ENCODE measurements around the gene DISC1. TPM values are rescaled to one million over a fixed set of nuclear protein-coding genes. Genes with fewer than 3 reads are reported as not detected.

DISC1 gene
- total and polyA plus RNA-seq, 2 experiments from 2014 or later, result 6.5 to 11.5 TPM

DNA sequence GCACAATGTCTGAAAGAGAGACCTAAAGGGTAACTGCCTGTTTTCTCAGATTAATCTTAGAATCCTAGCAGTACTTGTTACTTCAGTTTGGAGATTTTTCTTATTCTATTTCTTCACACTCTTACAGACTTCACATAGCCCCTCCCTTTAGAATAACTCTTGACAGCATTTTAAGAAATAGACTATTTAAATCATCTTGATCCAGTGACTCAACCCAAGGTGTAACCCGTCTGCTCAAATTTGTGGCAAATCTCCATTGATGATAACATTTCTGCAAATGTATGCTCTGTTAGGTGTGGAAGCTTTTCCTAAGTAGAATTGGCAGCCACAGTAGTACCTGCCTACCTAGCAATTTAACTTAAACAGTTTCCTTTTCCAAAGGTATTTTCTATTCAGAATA is 391.2 kb downstream of the DISC1 start:
- H3K27ac ChIP-seq, result no peak overlapping the region
- no peak for DNase-seq (ENCODE audit: low read depth in 1 of 2, low spot score in 1 of 2)
- H3K4me3 ChIP-seq, result no peak overlapping the region
- no peaks in the 10 kb centered on the region for H3K36me3 ChIP-seq
- TF ChIP-seq, protein P1, sequence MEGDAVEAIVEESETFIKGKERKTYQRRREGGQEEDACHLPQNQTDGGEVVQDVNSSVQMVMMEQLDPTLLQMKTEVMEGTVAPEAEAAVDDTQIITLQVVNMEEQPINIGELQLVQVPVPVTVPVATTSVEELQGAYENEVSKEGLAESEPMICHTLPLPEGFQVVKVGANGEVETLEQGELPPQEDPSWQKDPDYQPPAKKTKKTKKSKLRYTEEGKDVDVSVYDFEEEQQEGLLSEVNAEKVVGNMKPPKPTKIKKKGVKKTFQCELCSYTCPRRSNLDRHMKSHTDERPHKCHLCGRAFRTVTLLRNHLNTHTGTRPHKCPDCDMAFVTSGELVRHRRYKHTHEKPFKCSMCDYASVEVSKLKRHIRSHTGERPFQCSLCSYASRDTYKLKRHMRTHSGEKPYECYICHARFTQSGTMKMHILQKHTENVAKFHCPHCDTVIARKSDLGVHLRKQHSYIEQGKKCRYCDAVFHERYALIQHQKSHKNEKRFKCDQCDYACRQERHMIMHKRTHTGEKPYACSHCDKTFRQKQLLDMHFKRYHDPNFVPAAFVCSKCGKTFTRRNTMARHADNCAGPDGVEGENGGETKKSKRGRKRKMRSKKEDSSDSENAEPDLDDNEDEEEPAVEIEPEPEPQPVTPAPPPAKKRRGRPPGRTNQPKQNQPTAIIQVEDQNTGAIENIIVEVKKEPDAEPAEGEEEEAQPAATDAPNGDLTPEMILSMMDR (IDR thresholded peaks at IDR 0.05; ENCODE audit: low read depth, low read length), result no peak
- H3K27me3 ChIP-seq, result no peaks in the 10 kb centered on the region
- H3K9me3 ChIP-seq (ENCODE audit: low read depth), result no peaks in the 10 kb centered on the region
- peaks cover 23% of the 10 kb centered on the region for H3K4me1 ChIP-seq (ENCODE audit: low read depth)

DNA sequence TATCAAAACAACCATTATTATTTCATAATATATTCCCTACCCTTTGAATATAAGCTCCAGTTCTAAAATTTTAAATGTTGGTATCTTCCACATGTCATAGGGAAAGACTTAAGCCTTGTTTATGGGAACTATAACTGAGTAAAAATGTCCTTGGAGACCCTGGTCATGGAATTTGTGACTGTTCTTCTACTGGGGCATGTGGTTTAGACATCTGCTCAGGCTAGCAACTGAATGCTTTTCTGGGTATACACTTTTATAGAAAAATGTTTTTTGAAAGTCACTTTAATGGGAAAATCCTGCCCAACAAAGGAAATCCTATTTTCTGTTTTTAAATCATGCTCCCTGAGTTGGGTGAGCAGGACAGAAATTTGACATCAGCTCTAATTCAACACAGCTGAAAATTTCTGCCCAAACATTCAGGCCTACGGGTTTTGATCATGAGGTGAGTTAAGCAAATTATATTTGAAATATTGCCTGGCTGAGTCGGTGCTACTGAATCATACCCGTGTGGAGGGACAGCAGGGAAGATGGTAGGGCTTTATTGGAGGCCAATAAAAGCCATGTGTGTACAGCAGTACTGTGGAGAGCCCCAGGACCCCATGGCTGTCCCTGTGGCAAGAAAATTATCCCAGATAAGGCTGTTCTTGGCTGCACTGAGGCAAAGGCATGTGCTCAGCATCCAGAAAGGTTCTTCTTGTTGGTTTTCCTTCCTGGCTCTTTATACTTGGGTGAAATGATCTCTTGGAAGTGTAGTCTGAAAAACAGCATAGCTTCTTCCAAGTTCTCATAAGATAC is 391.8 kb downstream of the DISC1 start:
- DNase-seq (ENCODE audit: low read depth in 1 of 2, low spot score in 1 of 2), result no peak
- Histone ChIP-seq H3K27ac (no peak overlapping the region), H3K27me3 (no peaks in the 10 kb centered on the region), H3K9me3 (ENCODE audit: low read depth) (no peaks in the 10 kb centered on the region), H3K4me3 (no peak overlapping the region), H3K36me3 (no peaks in the 10 kb centered on the region), H3K4me1 (ENCODE audit: low read depth) (peaks cover 17% of the 10 kb centered on the region)
- TF ChIP-seq, protein P1 (IDR thresholded peaks at IDR 0.05; ENCODE audit: low read depth, low read length), result no peak

DNA sequence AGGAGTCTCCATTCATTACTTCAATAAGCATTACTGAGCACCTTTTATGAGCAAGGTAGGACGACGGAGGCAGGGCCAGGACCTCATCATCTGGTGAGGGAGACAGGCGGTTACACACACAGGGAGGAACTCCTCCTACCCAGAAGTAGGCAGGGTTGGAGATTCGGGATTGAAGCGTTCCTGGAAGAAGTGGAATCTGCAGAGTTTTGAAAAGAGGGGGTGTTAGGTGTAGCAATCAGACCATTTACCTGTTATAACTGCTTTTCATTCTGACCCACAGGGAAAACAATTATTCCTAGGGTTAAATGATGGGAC is 392.4 kb downstream of the DISC1 start:
- Histone ChIP-seq H3K27me3 (no peaks in the 10 kb centered on the region), H3K36me3 (no peaks in the 10 kb centered on the region), H3K9me3 (ENCODE audit: low read depth) (no peaks in the 10 kb centered on the region), H3K4me3 (no peak overlapping the region), H3K4me1 (ENCODE audit: low read depth) (peaks cover 14% of the 10 kb centered on the region), H3K27ac (no peak overlapping the region)
- TF ChIP-seq, protein P1 (IDR thresholded peaks at IDR 0.05; ENCODE audit: low read depth, low read length), result no peak
- no peak for DNase-seq (ENCODE audit: low read depth in 1 of 2, low spot score in 1 of 2)

DNA sequence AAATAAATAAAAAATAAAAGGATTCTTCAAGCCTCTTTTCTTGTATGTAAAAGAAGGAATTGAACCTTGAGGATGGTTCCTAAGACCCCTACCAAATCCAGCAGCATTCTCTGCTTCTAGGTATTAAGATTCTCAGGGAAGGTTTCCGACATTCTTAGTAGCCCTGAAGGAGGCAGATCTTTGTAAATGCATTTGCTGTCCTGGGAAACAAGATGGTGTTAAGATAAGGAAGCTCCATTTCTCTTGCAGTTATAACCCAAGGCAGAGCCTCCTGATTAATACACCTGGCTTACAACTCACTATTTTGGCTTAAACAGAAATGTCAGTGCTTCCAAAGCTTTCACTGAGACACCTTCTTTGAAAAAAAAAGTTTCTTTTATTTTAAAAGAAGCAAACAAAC is 393.8 kb downstream of the DISC1 start:
- H3K9me3 ChIP-seq (ENCODE audit: low read depth), result no peaks in the 10 kb centered on the region
- no peak for DNase-seq (ENCODE audit: low read depth in 1 of 2, low spot score in 1 of 2)
- no peaks in the 10 kb centered on the region for H3K36me3 ChIP-seq
- peaks cover under 1% of the 10 kb centered on the region for H3K4me1 ChIP-seq (ENCODE audit: low read depth)
- TF ChIP-seq, protein P1 (IDR thresholded peaks at IDR 0.05; ENCODE audit: low read depth, low read length), result no peak
- H3K27me3 ChIP-seq, result no peaks in the 10 kb centered on the region
- no peak overlapping the region for H3K4me3 ChIP-seq
- H3K27ac ChIP-seq, result no peak overlapping the region

DNA sequence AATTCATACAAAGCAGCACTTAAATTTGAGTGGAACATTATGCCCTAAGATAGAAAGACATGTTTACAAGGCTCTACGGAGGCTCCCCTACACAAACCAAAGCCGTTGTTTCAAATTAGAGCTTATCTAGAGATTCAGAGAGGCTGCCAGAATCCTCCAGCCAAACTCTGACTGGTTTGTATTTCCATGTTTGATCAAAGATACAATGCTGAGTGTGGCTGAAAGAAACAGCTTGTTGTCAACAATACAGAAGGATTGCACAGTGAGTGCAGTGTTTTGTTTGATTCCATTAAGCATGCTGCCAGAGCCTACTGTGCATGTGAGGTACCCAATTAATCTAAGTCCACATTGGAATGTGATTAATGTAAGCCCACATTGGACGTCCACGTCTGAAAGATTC is 402.7 kb downstream of the DISC1 start:
- DNase-seq (ENCODE audit: low read depth in 1 of 2, low spot score in 1 of 2), result peak; percentile 27 to 49
- Histone ChIP-seq H3K27ac (no peak overlapping the region), H3K36me3 (no peaks in the 10 kb centered on the region), H3K4me3 (no peak overlapping the region), H3K9me3 (ENCODE audit: low read depth) (no peaks in the 10 kb centered on the region), H3K27me3 (no peaks in the 10 kb centered on the region), H3K4me1 (ENCODE audit: low read depth) (peaks cover 6% of the 10 kb centered on the region)
- TF ChIP-seq, protein P1 (IDR thresholded peaks at IDR 0.05; ENCODE audit: low read depth, low read length), result no peak
